Measurements from ENCODE around the gene CACNA1A.
A peak's percentile ranks its signal among the peaks of the same experiment; 100 is the strongest.
"Not testable (repeated sequence)": the region's sequence is repeated elsewhere in the genome, so short reads cannot be mapped to it uniquely, and the experiment has no call there.

The CACNA1A gene

GRCh38 chr19:13185763-13186657, 320.3 kb downstream of the CACNA1A start:
- not testable (repeated sequence) for DNase-seq

- not testable (repeated sequence) for DNase-seq
These were observed 321.4 kb downstream of the CACNA1A start for GRCh38 chr19:13184926-13185325.

GRCh38 chr19:13181747-13182388, 324.4 kb downstream of the CACNA1A start:
- peak; percentile 37 to 49 for DNase-seq

GRCh38 chr19:13178291-13178690, 328.0 kb downstream of the CACNA1A start:
- not testable (repeated sequence) for DNase-seq

GRCh38 chr19:13177584-13177983, 328.7 kb downstream of the CACNA1A start:
- DNase-seq = not testable (repeated sequence)

- DNase-seq = no peak
These were observed 329.9 kb downstream of the CACNA1A start for GRCh38 chr19:13176345-13176744.

GRCh38 chr19:13173139-13173737, 333.0 kb downstream of the CACNA1A start:
- DNase-seq = no peak

GRCh38 chr19:13172346-13173138, 333.7 kb downstream of the CACNA1A start:
- peak; percentile 69 to 77 for DNase-seq

GRCh38 chr19:13171146-13171545, 335.1 kb downstream of the CACNA1A start:
- DNase-seq = no peak

GRCh38 chr19:13169769-13170168, 336.5 kb downstream of the CACNA1A start:
- no peak for DNase-seq

GRCh38 chr19:13166151-13166550, 340.1 kb downstream of the CACNA1A start:
- DNase-seq = not testable (repeated sequence)

GRCh38 chr19:13165162-13165997, 340.9 kb downstream of the CACNA1A start:
- no peak for DNase-seq

- DNase-seq = peak; percentile 42 to 66
These were observed 341.7 kb downstream of the CACNA1A start for GRCh38 chr19:13164343-13165161.

- peak; percentile 40 to 55 for DNase-seq
These were observed 342.5 kb downstream of the CACNA1A start for GRCh38 chr19:13163609-13164342.

- peak; percentile 91 to 93 for DNase-seq
These were observed 343.3 kb downstream of the CACNA1A start for GRCh38 chr19:13162724-13163608.

- no peak for DNase-seq
These were observed 345.7 kb downstream of the CACNA1A start for GRCh38 chr19:13160557-13160956.

GRCh38 chr19:13159713-13160112, 346.6 kb downstream of the CACNA1A start:
- DNase-seq = no peak
